Raji (cell line): ENCODE results near the gene RNASE8.

Experiments used
- POLR2A ChIP-seq: IDR thresholded peaks from 2 replicates; pipeline ENCODE4 v1.6.1; 2011; ENCODE audit warnings: low read depth, low read length, control low read depth; ENCODE audit not compliant: insufficient read depth

The RNASE8 gene

DNA sequence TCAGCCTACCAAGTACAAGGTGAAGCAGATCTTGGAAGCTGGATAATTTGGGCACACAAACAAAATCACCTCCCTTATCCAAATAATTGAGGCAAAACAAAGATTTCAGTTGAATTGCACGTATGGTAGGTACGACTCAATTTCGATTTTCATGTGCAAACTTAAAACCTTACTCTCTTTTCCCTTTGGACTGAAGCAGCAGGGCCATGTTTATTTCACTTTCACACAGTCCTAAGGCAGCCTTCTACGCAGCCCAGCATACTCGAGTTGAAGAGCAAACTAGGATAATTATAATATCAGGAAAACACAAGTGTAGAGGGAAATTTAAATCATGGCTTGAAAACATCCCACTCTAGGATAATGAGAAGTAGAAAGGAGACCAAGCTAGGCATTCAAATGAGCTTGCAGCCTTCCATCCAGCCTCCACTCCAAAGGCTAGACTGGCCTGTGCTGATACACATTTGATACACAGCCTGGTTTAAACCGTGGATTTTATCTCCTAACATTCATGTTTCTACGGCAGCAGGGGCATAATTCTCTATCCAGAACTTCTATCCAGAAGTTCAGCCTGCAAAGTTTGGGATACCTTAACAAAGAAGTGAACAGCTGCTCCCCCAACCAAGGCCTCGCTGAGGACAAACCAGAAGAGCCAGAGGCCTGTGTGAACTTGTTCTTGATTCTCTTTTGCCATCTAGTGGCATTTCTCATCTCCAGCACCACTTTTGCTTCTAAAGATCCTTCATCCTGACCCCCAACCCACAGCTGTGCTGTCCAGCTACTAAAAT lies 17.8 kb upstream of the RNASE8 start:
- no peak for TF ChIP-seq POLR2A

DNA sequence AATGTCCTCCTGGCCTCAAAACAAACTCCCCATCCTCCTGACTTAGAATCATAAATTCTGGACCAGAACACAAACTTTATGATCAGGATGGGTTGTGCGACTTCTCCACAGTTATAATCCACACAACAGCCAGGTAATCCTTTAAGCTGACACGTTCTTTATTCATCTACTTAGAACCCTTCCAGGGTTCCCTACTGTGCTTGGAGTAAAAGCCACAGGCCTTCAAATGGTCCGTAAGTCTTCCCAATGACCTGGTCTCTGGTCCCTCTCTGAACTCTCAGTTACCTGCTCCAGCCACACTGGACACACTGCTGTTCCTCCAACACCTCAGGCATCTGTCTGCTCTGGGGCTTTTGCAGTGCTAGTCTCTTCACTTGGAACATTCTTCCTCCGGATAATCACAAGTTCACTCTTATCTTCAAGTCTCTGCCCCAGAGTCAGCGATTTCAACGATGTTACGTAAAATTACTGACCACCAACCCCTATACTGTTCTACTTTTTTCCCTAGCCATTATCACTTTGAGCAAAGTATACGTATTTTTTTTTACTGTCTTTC lies 17.2 kb upstream of the RNASE8 start:
- no peak for TF ChIP-seq POLR2A

GRCh38 chr14:21041676-21042433 lies 15.8 kb upstream of the RNASE8 start, which contains the start of gene RNASE7:
Gene RNASE7 (plus strand): TSS chr14:21042362. CDS start chr14:21042993, 631 bp downstream.
- no peak for TF ChIP-seq POLR2A

DNA sequence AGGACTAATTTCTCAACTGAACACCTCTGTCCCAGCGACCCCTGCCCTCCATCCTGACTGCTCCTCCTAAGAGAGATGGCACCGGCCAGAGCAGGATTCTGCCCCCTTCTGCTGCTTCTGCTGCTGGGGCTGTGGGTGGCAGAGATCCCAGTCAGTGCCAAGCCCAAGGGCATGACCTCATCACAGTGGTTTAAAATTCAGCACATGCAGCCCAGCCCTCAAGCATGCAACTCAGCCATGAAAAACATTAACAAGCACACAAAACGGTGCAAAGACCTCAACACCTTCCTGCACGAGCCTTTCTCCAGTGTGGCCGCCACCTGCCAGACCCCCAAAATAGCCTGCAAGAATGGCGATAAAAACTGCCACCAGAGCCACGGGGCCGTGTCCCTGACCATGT lies 14.7 kb upstream of the RNASE8 start:
- no peak for TF ChIP-seq POLR2A

DNA sequence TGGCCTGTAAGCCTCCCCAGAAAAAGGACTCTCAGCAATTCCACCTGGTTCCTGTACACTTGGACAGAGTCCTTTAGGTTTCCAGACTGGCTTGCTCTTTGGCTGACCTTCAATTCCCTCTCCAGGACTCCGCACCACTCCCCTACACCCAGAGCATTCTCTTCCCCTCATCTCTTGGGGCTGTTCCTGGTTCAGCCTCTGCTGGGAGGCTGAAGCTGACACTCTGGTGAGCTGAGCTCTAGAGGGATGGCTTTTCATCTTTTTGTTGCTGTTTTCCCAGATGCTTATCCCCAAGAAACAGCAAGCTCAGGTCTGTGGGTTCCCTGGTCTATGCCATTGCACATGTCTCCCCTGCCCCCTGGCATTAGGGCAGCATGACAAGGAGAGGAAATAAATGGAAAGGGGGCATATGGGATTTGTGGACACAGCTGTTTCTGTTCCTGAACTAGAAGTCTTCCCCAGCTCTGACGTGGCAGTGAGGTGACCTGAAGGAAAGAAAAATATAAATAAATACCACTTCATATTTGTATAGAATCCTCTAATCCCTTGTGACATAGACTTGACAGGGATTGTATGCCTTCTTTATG lies 14.1 kb upstream of the RNASE8 start:
- no peak for TF ChIP-seq POLR2A

- TF ChIP-seq POLR2A = no peak
Observed at GRCh38 chr14:21043974-21044618, 13.5 kb upstream of the RNASE8 start.

GRCh38 chr14:21047378-21047781 lies 10.2 kb upstream of the RNASE8 start:
- no peak for TF ChIP-seq POLR2A

DNA sequence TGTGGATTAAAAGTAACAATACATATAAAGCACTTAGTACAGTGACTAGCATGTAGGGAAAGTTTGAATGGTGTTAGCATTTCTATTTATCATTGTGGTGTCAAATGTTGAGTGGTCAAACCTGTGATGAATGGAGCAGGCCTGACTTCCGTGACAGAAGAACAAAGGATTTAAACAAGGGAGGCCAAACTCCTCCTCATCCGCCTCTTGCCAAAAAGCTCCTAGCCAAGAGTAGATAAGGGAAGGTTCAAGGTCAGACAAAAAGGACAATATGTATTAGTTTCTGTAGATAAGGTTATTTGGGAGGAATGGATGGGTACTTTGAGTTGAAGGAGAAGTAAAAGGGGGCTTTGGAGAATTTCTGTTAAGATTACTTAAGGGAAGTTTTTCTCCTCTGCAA lies 9.0 kb upstream of the RNASE8 start:
- no peak for TF ChIP-seq POLR2A

DNA sequence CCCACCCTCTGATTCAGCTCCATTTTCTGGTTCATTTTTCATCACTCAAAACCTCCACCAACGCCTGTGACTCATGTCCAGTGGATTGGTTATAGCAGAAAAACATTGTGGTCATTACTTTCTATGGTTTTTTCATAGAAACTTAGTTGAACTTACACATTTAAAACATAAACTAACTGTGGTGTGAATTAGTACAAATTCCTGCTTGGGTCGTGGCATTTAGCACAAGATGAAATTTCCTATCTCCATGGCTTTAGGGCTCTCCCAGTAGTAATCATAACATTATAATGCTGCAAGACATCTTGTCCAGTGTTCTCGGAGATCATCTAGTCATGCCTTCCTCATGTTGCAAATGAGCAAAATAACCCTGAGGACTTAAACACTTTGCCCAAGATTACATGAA lies 8.3 kb upstream of the RNASE8 start:
- no peak for TF ChIP-seq POLR2A

DNA sequence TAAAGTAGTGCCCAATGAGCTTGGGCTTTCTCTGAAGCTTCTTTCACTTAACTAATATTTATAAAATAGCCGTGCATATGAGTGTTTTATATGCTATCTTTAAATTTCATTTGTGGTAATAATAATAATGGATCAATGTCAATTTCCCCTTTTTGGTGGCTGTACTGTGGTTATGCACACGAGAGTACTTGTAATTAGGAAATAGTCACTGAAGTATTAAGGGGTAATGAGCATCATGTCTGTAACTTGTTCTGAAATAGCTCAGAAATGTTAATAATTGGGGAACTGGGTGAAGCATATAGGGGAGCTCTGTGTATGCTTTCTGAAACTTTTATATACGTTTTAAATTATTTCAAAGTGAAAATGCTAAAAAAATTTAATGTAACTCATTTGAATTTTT lies 7.0 kb upstream of the RNASE8 start:
- TF ChIP-seq POLR2A = no peak

- no peak for TF ChIP-seq POLR2A
Observed at GRCh38 chr14:21053184-21054122, 4.2 kb upstream of the RNASE8 start.

DNA sequence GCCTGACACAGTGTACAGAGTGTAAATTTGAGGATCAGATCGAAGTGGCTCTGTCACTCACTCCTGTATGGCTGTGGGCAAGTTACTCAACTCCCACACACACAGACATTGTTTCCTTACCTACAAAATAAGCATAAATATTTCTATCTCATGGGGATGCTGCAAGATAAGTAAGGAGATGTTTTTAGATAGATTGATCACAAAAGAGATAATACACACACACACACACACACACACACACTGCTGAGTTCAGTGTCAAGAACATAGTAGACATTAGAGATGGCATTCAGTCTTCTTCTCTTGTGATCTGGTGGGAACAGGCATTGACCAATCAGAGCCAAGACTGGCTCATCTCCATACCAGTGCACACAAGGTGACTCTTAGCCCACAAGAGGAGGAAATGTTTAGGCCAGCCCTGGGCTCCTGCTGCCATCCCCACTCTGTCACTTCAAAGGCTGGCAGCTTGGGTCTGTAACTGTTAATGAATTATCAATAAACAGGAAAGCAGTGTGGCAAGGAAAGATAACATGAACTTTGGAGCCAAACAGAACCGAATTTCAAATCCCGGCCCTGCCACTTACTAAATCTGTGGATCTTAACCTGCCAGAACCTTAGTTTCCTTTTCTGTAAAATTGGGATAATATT lies 3.4 kb upstream of the RNASE8 start:
- no peak for TF ChIP-seq POLR2A

- no peak for TF ChIP-seq POLR2A
Observed at GRCh38 chr14:21054768-21055145, 2.9 kb upstream of the RNASE8 start.
